HT1080 (cell line): ENCODE data around the gene TSPAN14. TPM values are rescaled to one million over a fixed set of nuclear protein-coding genes. Genes with fewer than 3 reads are reported as not detected.
"Not testable (repeated sequence)": the region's sequence is repeated elsewhere in the genome, so short reads cannot be mapped to it uniquely, and the experiment has no call there.

Experiments
- DNase-seq: peaks from one replicate; pipeline ENCODE4 v3.0.0-alpha.2; 2015; ENCODE audit warnings: low read depth
- total RNA-seq: library from RNA; depleted of rRNA; stranded (reverse); fragments of >200 nt; shearing (Covaris generic); gene quantifications from 2 replicates; pipeline ENCODE4 v1.2.3, GENCODE V29; 2014

TSPAN14 gene
- total RNA-seq, 1 experiment from 2014 or later = 43.1 TPM

- no peak for DNase-seq
Measured at GRCh38 chr10:80539421-80540031, 85.4 kb downstream of the TSPAN14 start.

GRCh38 chr10:80540136-80540535 lies 86.0 kb downstream of the TSPAN14 start:
- DNase-seq = no peak

GRCh38 chr10:80540618-80540980 lies 86.5 kb downstream of the TSPAN14 start:
- no peak for DNase-seq

GRCh38 chr10:80540981-80541750 lies 87.1 kb downstream of the TSPAN14 start:
- DNase-seq = no peak

GRCh38 chr10:80542053-80542452 lies 87.9 kb downstream of the TSPAN14 start:
- DNase-seq = peak; percentile 62

DNA sequence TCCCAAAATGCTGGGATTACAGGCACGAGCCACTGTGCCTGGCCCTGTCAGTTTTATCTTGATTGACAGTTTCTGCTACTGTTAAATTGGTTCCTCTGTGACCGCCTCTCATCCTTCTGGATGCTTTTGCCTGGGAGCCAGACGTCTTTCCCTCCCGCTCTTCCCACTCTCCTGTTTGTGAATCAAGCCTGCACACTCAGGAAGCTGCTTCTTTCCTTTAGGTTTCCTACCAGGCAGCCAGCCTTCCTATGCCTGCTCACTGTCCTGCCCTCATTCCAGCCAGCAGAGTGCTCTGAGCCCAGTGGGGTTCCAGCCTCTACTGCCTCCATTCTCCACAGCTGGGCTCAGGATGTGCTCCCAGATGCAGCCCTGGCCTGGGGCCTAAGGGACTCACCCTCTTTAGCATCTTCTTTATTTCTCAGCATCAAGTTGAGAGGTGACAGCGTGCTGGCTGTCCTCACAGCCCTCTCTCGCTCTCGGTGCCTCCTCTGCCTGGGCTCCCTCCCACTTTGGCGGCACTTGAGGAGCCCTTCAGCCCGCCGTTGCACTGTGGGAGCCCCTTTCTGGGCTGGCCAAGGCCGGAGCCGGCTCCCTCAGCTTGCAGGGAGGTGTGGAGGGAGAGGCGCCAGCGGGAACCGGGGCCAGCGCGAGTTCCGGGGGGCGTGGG lies 88.7 kb downstream of the TSPAN14 start:
- DNase-seq = no peak

- DNase-seq = not testable (repeated sequence)
Measured at GRCh38 chr10:80543319-80543672, 89.2 kb downstream of the TSPAN14 start.

DNA sequence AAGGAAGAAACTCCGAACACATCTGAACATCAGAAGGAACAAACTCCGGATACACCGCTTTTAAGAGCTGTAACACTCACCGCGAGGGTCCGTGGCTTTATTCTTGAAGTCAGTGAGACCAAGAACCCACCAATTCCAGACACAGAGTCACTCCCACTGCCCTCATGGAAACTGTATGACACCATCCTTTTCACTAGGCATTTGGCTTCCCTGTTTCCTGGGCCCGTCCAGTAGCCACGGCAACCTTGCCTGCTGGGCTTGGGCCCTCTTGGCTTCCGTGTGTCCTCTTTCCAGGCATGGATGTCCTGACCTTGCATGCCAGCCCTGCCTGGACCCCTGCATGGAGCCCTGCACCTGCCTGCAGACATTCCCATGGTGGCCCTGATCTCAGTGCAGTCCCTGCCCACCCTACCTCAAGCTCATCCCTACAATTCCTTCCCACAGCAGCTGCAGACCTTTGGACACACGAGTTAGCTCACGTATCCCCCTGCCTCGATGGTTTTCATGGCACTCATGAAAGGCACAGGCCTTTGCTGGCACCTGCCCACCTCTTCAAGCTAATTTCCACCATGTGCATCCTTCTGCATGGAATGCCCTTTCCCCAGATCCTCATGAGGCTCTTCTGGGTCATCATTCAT lies 90.3 kb downstream of the TSPAN14 start:
- DNase-seq = no peak

DNA sequence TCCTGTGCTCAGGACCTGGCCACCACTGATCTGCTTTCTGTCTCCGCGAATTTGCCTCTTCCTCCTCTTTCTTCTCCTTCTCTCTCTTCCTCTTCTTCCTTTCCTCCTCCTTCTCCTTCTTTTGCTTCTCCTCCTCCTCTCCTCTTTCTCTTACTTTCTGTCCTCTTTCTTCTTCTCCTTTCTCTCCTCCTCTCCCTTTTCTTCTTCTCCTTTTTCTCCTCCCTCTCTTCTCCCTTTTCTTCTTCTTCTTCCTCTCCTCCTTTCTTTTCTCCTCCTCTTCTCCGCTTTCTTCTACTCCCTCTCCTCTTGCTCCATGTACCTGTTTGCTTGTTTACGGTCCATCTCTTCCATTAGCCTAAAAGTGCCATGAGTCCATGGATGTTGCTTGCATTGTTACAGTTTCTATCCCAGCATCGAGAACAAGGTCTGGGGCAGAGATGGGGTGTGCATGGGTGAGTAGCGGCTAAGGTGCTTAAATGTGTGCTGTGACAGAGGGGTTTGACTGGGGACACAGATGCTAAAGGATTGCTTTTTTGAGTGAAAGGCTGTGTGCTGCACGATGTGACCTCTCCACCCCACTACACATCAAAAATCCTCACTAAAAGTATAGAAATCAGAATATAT lies 91.3 kb downstream of the TSPAN14 start:
- DNase-seq = no peak

DNA sequence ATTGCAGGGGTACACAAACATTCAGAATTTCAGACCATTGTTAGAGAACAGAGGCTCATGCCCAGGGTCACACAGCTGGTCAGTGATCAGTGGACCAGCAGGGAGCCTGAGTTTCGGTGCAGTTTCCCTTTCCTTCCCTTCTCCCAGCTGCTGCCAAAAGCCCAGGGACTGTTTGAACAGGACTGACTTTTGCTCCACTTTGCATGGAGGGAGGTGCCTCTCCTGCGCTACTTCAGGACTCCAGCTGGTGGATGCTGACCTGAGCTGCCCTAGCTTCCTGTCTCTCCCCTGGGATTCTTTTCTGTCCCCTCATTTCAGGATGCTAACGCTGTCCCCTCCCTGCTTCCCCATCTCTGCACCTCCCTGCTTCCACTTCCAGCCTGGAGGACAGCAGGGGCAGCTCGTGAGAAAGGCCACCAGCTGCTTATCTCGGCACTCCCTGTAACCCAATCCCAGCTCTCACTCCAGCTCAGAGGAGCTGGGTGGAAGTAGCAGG lies 98.1 kb downstream of the TSPAN14 start:
- no peak for DNase-seq

DNA sequence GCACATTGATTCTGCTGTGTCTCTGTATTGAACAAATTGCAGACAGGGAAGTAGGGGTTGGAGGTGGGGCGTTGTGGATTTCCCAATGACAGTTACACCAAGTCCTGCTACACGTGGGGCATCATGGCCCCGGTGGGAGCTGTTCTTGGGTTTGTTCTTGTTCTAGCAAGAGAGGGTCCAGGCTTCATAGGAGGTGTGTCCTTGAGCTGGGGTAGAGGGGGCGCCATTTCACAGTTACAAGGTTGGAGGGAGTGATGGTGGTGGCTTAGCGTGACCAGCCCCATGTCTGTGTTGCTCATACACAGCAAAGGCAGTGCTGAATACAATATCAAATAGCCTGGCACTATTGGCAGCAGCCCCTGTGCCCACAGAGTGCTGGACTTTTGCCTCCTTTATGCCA lies 99.3 kb downstream of the TSPAN14 start:
- DNase-seq = no peak

- no peak for DNase-seq
Measured at GRCh38 chr10:80554050-80554449, 99.9 kb downstream of the TSPAN14 start.

DNA sequence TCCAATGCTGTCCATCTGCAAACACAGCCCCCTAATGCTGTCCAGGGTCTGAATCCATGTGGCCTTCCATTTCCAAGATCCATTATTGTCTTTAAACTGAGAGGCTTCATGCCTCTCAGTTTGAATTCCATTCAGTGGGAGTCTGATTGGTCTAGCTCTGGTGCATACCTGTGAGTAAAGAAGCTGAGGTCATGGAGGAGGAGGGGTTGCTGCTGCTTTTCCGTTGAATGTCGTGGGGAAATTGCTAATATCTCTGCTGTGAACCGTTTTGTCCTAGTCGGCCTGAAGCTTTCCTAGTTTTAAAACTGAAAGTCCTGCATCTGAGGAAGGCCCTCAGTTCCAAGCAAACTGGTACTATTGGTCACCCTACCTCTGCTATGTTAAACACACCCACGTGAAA lies 101.3 kb downstream of the TSPAN14 start:
- no peak for DNase-seq

GRCh38 chr10:80561950-80562349 lies 107.8 kb downstream of the TSPAN14 start:
- no peak for DNase-seq

GRCh38 chr10:80567292-80567691 lies 113.2 kb downstream of the TSPAN14 start:
- no peak for DNase-seq

GRCh38 chr10:80569131-80569895 lies 115.2 kb downstream of the TSPAN14 start:
- no peak for DNase-seq

DNA sequence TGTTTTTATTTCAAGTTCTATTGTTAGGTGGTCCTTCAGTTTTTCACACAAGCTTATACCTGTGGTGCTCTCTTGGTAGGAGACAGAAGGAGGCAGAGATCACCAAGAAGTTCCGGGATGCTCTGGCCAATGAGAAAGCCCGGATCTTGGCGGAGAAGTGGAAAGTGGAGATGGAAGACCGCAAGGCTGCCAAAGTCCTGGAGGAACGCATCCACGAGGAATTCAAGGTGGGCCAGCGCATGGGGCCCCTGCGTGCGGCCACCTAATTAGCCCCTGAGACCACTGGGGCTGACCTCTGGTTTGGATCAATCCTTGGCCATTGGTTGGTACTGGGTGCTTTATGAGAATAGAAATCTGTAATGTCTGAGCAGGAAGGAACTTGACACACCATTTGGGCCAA lies 117.2 kb downstream of the TSPAN14 start:
- DNase-seq = no peak

DNA sequence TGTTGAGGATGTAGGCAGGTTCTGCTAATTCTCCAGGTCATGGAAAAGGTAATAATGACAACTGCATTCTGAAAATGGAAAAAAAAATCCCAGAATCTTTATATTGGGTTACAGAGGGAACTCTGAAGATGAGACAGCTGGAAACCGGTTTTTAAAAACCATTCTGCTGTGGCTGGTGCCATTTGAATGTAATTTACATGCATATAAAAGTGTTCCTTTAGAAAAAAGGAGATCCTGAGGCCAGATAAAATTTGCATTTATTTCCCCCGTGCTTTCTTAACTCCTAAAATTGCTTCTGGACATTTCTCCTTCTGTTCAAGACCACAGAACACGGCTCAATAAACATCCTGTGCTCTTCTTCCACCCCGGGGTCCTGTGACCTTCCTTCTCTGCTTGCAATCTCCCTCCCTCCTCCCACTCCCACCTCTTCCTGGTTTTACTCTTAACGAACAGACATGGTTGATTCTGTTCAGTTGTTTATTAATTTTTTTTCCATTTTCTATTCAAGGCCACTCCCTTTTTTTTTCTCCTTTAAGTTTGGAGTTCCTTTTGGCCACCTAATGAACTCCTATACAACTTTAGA lies 125.2 kb downstream of the TSPAN14 start:
- DNase-seq = no peak

GRCh38 chr10:80579849-80580637 lies 125.9 kb downstream of the TSPAN14 start:
- no peak for DNase-seq
